ENCODE results near the gene CLK3. TPM values are rescaled to one million over a fixed set of nuclear protein-coding genes. Genes with fewer than 3 reads are reported as not detected.

The CLK3 gene
- total and polyA plus RNA-seq, 8 donors = 58.0 to 91.0 (median 80.3) TPM

DNA sequence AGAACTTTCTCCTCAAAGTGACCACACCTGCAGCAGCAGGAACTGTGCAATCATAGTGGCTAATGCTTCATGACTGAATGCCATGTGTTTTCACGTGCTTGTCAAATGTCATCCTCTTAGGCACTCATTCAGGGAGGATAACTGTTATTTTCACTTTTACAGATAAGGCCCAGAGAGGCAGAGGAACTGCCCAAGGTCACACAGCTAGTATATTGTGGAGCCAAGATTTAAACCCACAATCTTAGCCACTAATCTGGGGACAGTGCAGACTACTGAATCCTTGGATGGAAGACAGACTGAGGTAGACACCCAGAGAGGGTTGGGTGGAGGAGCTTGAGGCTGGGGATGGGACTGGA is 9.9 kb upstream of the CLK3 start:
- no peak overlapping the region for H3K27ac ChIP-seq
- no peaks in the 10 kb centered on the region for H3K4me1 ChIP-seq
- no peaks in the 10 kb centered on the region for H3K9me3 ChIP-seq
- H3K4me3 ChIP-seq = no peak overlapping the region
- intact Hi-C loops (cut with DNase I) = no loop called here
- DNase-seq = no peak
- no peak for ATAC-seq
- H3K27me3 ChIP-seq = no peaks in the 10 kb centered on the region
- no peaks in the 10 kb centered on the region for H3K36me3 ChIP-seq
- TF ChIP-seq, protein P1, sequence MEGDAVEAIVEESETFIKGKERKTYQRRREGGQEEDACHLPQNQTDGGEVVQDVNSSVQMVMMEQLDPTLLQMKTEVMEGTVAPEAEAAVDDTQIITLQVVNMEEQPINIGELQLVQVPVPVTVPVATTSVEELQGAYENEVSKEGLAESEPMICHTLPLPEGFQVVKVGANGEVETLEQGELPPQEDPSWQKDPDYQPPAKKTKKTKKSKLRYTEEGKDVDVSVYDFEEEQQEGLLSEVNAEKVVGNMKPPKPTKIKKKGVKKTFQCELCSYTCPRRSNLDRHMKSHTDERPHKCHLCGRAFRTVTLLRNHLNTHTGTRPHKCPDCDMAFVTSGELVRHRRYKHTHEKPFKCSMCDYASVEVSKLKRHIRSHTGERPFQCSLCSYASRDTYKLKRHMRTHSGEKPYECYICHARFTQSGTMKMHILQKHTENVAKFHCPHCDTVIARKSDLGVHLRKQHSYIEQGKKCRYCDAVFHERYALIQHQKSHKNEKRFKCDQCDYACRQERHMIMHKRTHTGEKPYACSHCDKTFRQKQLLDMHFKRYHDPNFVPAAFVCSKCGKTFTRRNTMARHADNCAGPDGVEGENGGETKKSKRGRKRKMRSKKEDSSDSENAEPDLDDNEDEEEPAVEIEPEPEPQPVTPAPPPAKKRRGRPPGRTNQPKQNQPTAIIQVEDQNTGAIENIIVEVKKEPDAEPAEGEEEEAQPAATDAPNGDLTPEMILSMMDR (IDR thresholded peaks at IDR 0.05) = no peak

DNA sequence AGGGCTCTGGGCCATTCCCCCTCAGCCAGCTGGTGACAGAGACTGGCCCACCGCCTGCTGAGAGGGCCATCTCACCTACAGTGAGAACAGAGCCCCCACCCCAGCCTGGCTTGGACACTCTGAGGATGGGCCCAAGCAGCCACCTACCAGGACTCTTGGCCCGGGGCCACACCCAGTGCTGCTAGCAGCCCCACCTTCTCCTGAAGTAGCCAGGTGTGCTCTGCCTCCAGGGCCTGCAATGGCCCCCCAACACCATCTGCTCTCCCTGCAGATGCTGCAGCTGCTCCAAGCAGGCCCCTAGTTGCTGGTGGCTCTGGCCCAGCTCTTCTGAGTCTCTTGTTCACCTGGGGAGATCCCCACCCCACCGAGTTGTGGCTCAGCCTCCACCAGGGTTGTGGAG is 6.8 kb upstream of the CLK3 start:
- peak in 1 of 4 donors; percentile 68 for DNase-seq
- intact Hi-C loops (cut with DNase I) = no loop called here
- H3K36me3 ChIP-seq = no peaks in the 10 kb centered on the region
- H3K4me3 ChIP-seq = no peak overlapping the region
- ATAC-seq = no peak
- no peaks in the 10 kb centered on the region for H3K4me1 ChIP-seq
- H3K27me3 ChIP-seq = no peaks in the 10 kb centered on the region
- H3K9me3 ChIP-seq = no peaks in the 10 kb centered on the region
- TF ChIP-seq, protein P1 (IDR thresholded peaks at IDR 0.05) = no peak
- no peak overlapping the region for H3K27ac ChIP-seq

DNA sequence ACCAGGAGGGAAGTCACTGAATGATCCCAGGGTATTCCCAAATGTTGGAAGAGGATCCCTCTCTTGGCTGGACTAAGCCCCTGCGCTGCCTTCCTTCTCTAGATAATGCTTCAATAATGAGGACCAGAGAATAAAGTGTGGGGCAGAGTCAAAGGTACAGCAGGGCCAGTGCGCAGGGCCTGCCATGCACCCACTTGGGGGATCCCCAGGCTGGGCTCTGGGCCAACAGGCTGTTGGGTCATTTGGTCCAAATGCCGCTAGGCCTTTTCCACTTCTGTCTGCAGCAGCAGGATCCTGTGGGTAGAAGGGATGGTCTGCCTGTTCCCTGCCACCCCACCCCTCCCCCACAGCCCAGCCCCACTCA is 5.7 kb upstream of the CLK3 start:
- DNase-seq (peak in 1 of 4 donors; percentile 32), ATAC-seq (no peak)
- Histone ChIP-seq H3K4me3 (no peak overlapping the region), H3K27ac (no peak overlapping the region), H3K4me1 (peaks cover 0 to 8% of the 10 kb centered on the region in 2 donors), H3K36me3 (no peaks in the 10 kb centered on the region), H3K27me3 (no peaks in the 10 kb centered on the region), H3K9me3 (no peaks in the 10 kb centered on the region)
- TF ChIP-seq, protein P1 (IDR thresholded peaks at IDR 0.05) = no peak
- intact Hi-C loops (cut with DNase I) = loop anchor here in 1 of 2 donors (10.0 kb wide), 1 partner anchor 65 kb away; the partner anchor contains the start of gene ARID3B

DNA sequence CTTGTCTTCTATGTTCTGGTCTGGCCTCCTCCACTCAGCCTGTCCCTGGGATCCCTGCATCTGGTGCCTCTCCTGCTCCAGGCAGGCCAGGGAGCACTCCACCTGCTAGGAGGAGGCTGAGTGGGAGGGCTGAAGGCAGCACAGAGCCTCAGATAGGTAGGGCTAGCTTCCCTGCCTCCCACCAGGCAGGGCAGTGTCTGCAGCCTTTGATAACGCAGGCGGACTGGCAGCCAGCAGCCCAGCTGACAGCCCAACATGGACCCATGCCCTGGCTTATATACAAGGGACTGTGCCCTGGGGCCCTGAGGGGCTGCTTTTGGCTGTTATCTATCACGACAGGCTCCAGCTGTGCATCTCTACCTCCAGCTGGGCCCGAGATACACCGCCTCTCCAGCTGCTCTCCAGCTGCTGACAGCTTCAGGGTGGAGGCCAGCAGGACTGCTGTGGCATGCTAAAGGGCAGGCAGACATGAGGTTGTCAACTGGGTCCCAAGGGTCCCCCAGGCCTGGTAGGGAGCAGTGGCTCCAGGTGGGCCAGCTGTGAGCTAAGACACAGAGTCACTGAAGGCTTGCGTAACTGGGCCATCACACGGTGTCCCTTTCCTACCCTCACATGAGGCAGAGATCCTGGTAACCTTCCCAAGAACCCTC is 5.2 kb upstream of the CLK3 start:
- Histone ChIP-seq H3K36me3 (no peaks in the 10 kb centered on the region), H3K27ac (no peak overlapping the region), H3K4me3 (no peak overlapping the region), H3K27me3 (no peaks in the 10 kb centered on the region), H3K9me3 (no peaks in the 10 kb centered on the region), H3K4me1 (peaks cover 0 to 8% of the 10 kb centered on the region in 2 donors)
- ATAC-seq (no peak), DNase-seq (peak in 3 of 4 donors; percentile 37 to 68 (median 45))
- TF ChIP-seq, protein P1 (IDR thresholded peaks at IDR 0.05) = no peak
- intact Hi-C loops (cut with DNase I) = loop anchor here in 1 of 2 donors (10.0 kb wide), 1 partner anchor 66 kb away; the partner anchor contains the start of gene ARID3B

DNA sequence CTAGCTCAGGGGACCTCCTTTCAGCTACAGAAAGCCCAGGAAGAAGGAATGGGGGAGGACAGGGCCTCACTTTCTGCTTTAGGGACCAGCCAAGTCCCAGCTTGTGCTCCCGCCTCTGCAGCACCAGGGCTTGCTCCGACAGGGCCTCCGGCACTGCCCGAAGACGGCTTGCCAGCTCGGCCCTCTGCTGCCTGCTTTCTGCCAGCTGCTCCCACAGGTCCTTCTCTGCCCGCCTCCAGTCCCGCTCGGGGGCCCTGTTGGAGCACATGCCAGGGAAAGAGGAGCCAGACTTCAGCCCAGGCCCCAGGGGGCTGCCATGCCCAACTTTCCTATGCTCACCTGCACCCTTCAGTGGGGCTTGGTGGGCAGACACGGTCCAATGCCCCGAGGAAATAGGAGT is 4.3 kb upstream of the CLK3 start:
- no peaks in the 10 kb centered on the region for H3K36me3 ChIP-seq
- ATAC-seq (no peak), DNase-seq (peak in 1 of 4 donors; percentile 78)
- H3K27me3 ChIP-seq = no peaks in the 10 kb centered on the region
- no peak overlapping the region for H3K27ac ChIP-seq
- intact Hi-C loops (cut with DNase I) = loop anchor here in 1 of 2 donors (10.0 kb wide), 1 partner anchor 67 kb away; the partner anchor contains the start of gene ARID3B
- H3K9me3 ChIP-seq = no peaks in the 10 kb centered on the region
- H3K4me3 ChIP-seq = no peak overlapping the region
- TF ChIP-seq, protein P1 (IDR thresholded peaks at IDR 0.05) = no peak
- H3K4me1 ChIP-seq = peaks cover 0 to 8% of the 10 kb centered on the region in 2 donors

All from left lung (tissue), 10 donors.